ENCODE data around the gene PTPA. TPM values are rescaled to one million over a fixed set of nuclear protein-coding genes. Genes with fewer than 3 reads are reported as not detected.

Gene PTPA
- total and polyA plus RNA-seq, 7 donors: 54.1 to 110 (median 97.9) TPM

- peak within 1 kb of the TSS; percentile 75 for H3K4me3 ChIP-seq
- 0 to 1% (median 1%) methylated on average over 56 to 70 of the region's 70 CpGs for WGBS, 3 donors
- H3K36me3 ChIP-seq (ENCODE audit: insufficient read depth in 1 of 2, low read depth in 1 of 2): peaks cover 0 to 14% of the 10 kb centered on the region in 2 donors
- peaks cover 17% of the 10 kb centered on the region for H3K4me1 ChIP-seq
- intact Hi-C loops (cut with DNase I): loop anchor here in 1 of 2 donors (5.0 kb wide), 1 partner anchor 43 kb away; the partner anchor contains the start of gene MIGA2
- H3K27ac ChIP-seq: peak within 1 kb of the TSS; percentile 87
- TF ChIP-seq, protein P1, sequence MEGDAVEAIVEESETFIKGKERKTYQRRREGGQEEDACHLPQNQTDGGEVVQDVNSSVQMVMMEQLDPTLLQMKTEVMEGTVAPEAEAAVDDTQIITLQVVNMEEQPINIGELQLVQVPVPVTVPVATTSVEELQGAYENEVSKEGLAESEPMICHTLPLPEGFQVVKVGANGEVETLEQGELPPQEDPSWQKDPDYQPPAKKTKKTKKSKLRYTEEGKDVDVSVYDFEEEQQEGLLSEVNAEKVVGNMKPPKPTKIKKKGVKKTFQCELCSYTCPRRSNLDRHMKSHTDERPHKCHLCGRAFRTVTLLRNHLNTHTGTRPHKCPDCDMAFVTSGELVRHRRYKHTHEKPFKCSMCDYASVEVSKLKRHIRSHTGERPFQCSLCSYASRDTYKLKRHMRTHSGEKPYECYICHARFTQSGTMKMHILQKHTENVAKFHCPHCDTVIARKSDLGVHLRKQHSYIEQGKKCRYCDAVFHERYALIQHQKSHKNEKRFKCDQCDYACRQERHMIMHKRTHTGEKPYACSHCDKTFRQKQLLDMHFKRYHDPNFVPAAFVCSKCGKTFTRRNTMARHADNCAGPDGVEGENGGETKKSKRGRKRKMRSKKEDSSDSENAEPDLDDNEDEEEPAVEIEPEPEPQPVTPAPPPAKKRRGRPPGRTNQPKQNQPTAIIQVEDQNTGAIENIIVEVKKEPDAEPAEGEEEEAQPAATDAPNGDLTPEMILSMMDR (IDR thresholded peaks at IDR 0.05): no peak
- DNase-seq: peak; percentile 99 to 100
- peak; percentile 97 to 99 (median 98) for ATAC-seq
- no peaks in the 10 kb centered on the region for H3K9me3 ChIP-seq
- H3K27me3 ChIP-seq (ENCODE audit: insufficient read depth in 3 of 3, low read length in 2 of 3): no peaks in the 10 kb centered on the region
Observed at GRCh38 chr9:129080601-129081387, 30.4 kb upstream of the PTPA start, which contains the start of gene DOLPP1. DOLPP1 (plus strand) TSS chr9:129081111; CDS start chr9:129081132, 21 bp downstream.

- peak overlapping the region; percentile 87 for H3K27ac ChIP-seq
- H3K36me3 ChIP-seq (ENCODE audit: insufficient read depth in 1 of 2, low read depth in 1 of 2): peaks cover 0 to 20% of the 10 kb centered on the region in 2 donors
- intact Hi-C loops (cut with DNase I): loop anchor here in 1 of 2 donors (5.0 kb wide), 1 partner anchor 44 kb away; the partner anchor contains the start of gene MIGA2
- DNase-seq (no peak), ATAC-seq (no peak)
- H3K4me3 ChIP-seq: peak overlapping the region; percentile 75
- 2 to 4% (median 2%) methylated on average over 15 to 30 of the region's 30 CpGs for WGBS, 3 donors
- TF ChIP-seq, protein P1 (IDR thresholded peaks at IDR 0.05): no peak
- H3K27me3 ChIP-seq (ENCODE audit: insufficient read depth in 3 of 3, low read length in 2 of 3): no peaks in the 10 kb centered on the region
- H3K4me1 ChIP-seq: peaks cover 17% of the 10 kb centered on the region
- no peaks in the 10 kb centered on the region for H3K9me3 ChIP-seq
Observed at GRCh38 chr9:129081388-129081904, 29.8 kb upstream of the PTPA start.

DNA sequence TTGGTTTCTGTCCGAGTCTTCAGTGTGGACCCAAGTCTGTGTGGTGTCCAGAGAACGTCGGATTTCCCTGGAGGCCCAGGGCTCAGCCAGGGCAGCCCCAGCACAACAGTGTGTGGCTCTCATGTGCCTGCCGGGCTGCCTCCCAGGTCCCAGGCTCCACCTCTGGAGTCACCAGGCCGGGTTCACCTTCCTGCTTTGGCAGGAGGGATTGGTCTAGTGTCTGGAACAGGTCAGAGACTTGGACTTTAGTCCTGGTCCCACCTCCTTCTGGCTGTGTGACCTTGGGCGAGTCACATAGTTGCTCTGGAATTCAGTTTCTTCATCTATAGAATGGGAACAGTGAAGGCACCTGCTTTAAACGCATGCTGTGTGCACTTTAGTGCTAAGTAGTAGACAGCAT lies 27.1 kb upstream of the PTPA start:
- Histone ChIP-seq H3K27ac (peak overlapping the region; percentile 23), H3K4me3 (no peak overlapping the region), H3K4me1 (peaks cover 17% of the 10 kb centered on the region), H3K27me3 (ENCODE audit: insufficient read depth in 3 of 3, low read length in 2 of 3) (no peaks in the 10 kb centered on the region), H3K9me3 (no peaks in the 10 kb centered on the region), H3K36me3 (ENCODE audit: insufficient read depth in 1 of 2, low read depth in 1 of 2) (peaks cover 0 to 43% of the 10 kb centered on the region in 2 donors)
- WGBS, 3 donors: 68 to 86% (median 73%) methylated on average over 7 of the region's 7 CpGs
- no peak for DNase-seq
- ATAC-seq: no peak
- TF ChIP-seq, protein P1 (IDR thresholded peaks at IDR 0.05): no peak
- intact Hi-C loops (cut with DNase I): loop anchor here in 1 of 2 donors (5.0 kb wide), 1 partner anchor 47 kb away; the partner anchor contains the start of gene MIGA2

DNA sequence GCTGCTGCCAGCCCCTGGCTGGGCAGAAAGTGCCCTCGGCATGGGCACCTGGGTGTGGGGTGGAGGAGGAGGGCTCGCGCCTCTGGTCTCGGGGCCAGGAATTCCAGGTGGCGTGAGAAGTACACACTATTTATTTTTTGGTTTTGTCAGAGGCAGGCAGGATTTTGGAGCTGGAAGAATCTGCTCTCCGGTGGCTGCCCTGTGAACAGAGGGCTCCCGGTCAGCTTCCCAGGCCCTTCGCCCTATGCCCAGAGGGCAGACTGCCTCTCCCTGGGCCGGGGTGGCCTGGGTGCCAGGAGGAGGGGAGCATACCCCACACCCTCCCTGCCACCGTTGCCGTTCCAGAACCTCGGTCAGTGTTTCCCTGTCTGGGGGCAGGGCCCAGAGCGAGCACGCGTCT lies 22.0 kb upstream of the PTPA start:
- Histone ChIP-seq H3K27me3 (ENCODE audit: insufficient read depth in 3 of 3, low read length in 2 of 3) (no peaks in the 10 kb centered on the region), H3K36me3 (ENCODE audit: insufficient read depth in 1 of 2, low read depth in 1 of 2) (peaks cover 0 to 60% of the 10 kb centered on the region in 2 donors), H3K9me3 (no peaks in the 10 kb centered on the region), H3K4me3 (no peak overlapping the region), H3K4me1 (no peaks in the 10 kb centered on the region), H3K27ac (no peak overlapping the region)
- intact Hi-C loops (cut with DNase I): no loop called here
- 84 to 89% (median 89%) methylated on average over 15 of the region's 15 CpGs for WGBS, 3 donors
- ATAC-seq: peak in 1 of 4 donors; percentile 19
- TF ChIP-seq, protein P1 (IDR thresholded peaks at IDR 0.05): no peak
- no peak for DNase-seq

Data from psoas muscle (tissue), 8 donors.